Measurements from ENCODE around the gene SLC37A2. TPM values are rescaled to one million over a fixed set of nuclear protein-coding genes. Genes with fewer than 3 reads are reported as not detected.
"Not testable (repeated sequence)": the region's sequence is repeated elsewhere in the genome, so short reads cannot be mapped to it uniquely, and the experiment has no call there.

The SLC37A2 gene
- total and polyA plus RNA-seq, 2 experiments from 2014 or later: 2.8 to 3.9 TPM

DNA sequence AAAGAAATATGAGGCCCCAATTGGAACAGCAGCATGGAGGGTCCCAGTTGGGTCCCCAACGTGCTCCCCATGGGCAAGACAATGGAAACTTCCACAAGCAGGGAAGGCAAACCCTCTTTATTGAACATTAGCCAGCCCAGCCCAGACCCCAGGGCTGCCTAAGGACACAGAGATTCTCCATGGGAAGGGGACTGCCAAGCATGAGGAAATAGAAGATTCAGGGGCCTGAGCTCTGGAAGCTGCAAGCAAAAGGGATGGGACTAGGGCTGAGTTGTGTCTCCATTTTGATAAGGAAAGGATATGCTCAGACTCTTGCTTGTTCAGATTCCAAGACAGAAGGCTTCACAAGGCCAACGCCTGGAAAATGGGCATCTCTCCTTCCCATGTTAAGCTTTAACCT, 25.0 kb downstream of the SLC37A2 start:
- peaks cover 6% of the 10 kb centered on the region for H3K4me1 ChIP-seq (ENCODE audit: insufficient read depth)

GRCh38 chr11:125088576-125089455, 25.7 kb downstream of the SLC37A2 start:
- no peak overlapping the region for H3K27ac ChIP-seq
- H3K36me3 ChIP-seq (replicated peaks; ENCODE audit: insufficient read depth, low read depth): no peaks in the 10 kb centered on the region
- no peak overlapping the region for H3K4me2 ChIP-seq
- no peaks in the 10 kb centered on the region for H3K79me2 ChIP-seq
- no peaks in the 10 kb centered on the region for H4K20me1 ChIP-seq (ENCODE audit: insufficient read depth, poor library complexity, severe bottlenecking)
- H2AFZ ChIP-seq: no peak overlapping the region
- no peak for DNase-seq (ENCODE audit: low spot score)
- H3K9me3 ChIP-seq (ENCODE audit: low read depth): no peaks in the 10 kb centered on the region
- no peaks in the 10 kb centered on the region for H3K9me2 ChIP-seq (replicated peaks; ENCODE audit: insufficient read depth)
- TF ChIP-seq EZH2 (IDR thresholded peaks at IDR 0.05; ENCODE audit: borderline replicate concordance) (no peak), EZH2phosphoT487 (IDR thresholded peaks at IDR 0.05; ENCODE audit: low read depth, severe bottlenecking, unreplicated experiment) (no peak)
- TF ChIP-seq, protein P1, sequence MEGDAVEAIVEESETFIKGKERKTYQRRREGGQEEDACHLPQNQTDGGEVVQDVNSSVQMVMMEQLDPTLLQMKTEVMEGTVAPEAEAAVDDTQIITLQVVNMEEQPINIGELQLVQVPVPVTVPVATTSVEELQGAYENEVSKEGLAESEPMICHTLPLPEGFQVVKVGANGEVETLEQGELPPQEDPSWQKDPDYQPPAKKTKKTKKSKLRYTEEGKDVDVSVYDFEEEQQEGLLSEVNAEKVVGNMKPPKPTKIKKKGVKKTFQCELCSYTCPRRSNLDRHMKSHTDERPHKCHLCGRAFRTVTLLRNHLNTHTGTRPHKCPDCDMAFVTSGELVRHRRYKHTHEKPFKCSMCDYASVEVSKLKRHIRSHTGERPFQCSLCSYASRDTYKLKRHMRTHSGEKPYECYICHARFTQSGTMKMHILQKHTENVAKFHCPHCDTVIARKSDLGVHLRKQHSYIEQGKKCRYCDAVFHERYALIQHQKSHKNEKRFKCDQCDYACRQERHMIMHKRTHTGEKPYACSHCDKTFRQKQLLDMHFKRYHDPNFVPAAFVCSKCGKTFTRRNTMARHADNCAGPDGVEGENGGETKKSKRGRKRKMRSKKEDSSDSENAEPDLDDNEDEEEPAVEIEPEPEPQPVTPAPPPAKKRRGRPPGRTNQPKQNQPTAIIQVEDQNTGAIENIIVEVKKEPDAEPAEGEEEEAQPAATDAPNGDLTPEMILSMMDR (IDR thresholded peaks at IDR 0.05; ENCODE audit: poor library complexity): no peak
- no peaks in the 10 kb centered on the region for H3K27me3 ChIP-seq
- H3K4me3 ChIP-seq: no peak overlapping the region
- WGBS (ENCODE audit: low lambda C conversion rate, missing lambda C conversion rate): 86% methylated on average over 20 of the region's 20 CpGs
- H3K4me1 ChIP-seq (ENCODE audit: insufficient read depth): peaks cover 6% of the 10 kb centered on the region

More for the DNA sequence above, 25.0 kb downstream of the SLC37A2 start:
- no peak overlapping the region for H2AFZ ChIP-seq
- no peak overlapping the region for H3K4me3 ChIP-seq
- TF ChIP-seq, protein P1 (IDR thresholded peaks at IDR 0.05; ENCODE audit: poor library complexity): no peak
- TF ChIP-seq EZH2 (IDR thresholded peaks at IDR 0.05; ENCODE audit: borderline replicate concordance): no peak
- no peak for TF ChIP-seq EZH2phosphoT487 (IDR thresholded peaks at IDR 0.05; ENCODE audit: low read depth, severe bottlenecking, unreplicated experiment)
- no peaks in the 10 kb centered on the region for H3K79me2 ChIP-seq
- H3K27me3 ChIP-seq: no peaks in the 10 kb centered on the region
- no peaks in the 10 kb centered on the region for H3K36me3 ChIP-seq (replicated peaks; ENCODE audit: insufficient read depth, low read depth)
- no peaks in the 10 kb centered on the region for H4K20me1 ChIP-seq (ENCODE audit: insufficient read depth, poor library complexity, severe bottlenecking)
- no peak overlapping the region for H3K27ac ChIP-seq
- no peak for DNase-seq (ENCODE audit: low spot score)
- no peaks in the 10 kb centered on the region for H3K9me2 ChIP-seq (replicated peaks; ENCODE audit: insufficient read depth)
- H3K9me3 ChIP-seq (ENCODE audit: low read depth): no peaks in the 10 kb centered on the region
- no peak overlapping the region for H3K4me2 ChIP-seq
- WGBS (ENCODE audit: low lambda C conversion rate, missing lambda C conversion rate): 82% methylated on average over 2 of the region's 2 CpGs

GRCh38 chr11:125089481-125089880, 26.4 kb downstream of the SLC37A2 start:
- H3K36me3 ChIP-seq (replicated peaks; ENCODE audit: insufficient read depth, low read depth); DNase-seq (ENCODE audit: low spot score); H3K9me2 ChIP-seq (replicated peaks; ENCODE audit: insufficient read depth); H3K9me3 ChIP-seq (ENCODE audit: low read depth); H4K20me1 ChIP-seq (ENCODE audit: insufficient read depth, poor library complexity, severe bottlenecking); H3K4me3 ChIP-seq; H3K27me3 ChIP-seq; H2AFZ ChIP-seq; H3K4me1 ChIP-seq (ENCODE audit: insufficient read depth); H3K4me2 ChIP-seq; H3K27ac ChIP-seq; H3K79me2 ChIP-seq: not testable (repeated sequence)
- WGBS (ENCODE audit: low lambda C conversion rate, missing lambda C conversion rate): over 99% methylated on average over 28 of the region's 31 CpGs

GRCh38 chr11:125090151-125090550, 27.0 kb downstream of the SLC37A2 start:
- H3K79me2 ChIP-seq; H3K36me3 ChIP-seq (replicated peaks; ENCODE audit: insufficient read depth, low read depth); H3K27me3 ChIP-seq; H4K20me1 ChIP-seq (ENCODE audit: insufficient read depth, poor library complexity, severe bottlenecking); H3K9me3 ChIP-seq (ENCODE audit: low read depth); H3K9me2 ChIP-seq (replicated peaks; ENCODE audit: insufficient read depth); H3K4me2 ChIP-seq; H2AFZ ChIP-seq; H3K4me3 ChIP-seq; DNase-seq (ENCODE audit: low spot score); H3K4me1 ChIP-seq (ENCODE audit: insufficient read depth); H3K27ac ChIP-seq: not testable (repeated sequence)
- 76% methylated on average over 10 of the region's 10 CpGs for WGBS (ENCODE audit: low lambda C conversion rate, missing lambda C conversion rate)
